ENCODE measurements around the gene BMAL1.

The BMAL1 gene

DNA sequence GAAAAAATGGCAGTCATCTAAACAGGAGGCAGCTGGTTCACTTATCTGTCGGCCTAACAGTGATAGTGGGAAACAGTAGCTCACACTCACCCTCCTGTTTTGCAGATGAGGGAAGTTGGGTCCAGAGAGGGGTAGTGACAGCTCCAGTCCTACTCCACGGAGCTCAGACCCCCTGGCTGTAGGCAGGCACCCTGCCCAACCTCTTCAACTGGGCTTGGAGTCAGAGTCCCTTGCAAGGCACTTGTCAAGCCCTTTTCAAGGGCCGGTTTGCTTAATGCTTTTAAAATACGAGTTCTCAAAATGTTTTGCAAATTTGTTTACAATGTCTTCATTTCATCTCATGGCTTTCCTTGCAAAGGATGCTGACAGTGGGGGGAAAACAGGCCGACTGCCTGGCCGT, 75.1 kb downstream of the BMAL1 start:
- H3K36me3 ChIP-seq (ENCODE audit: insufficient read depth, low read length): peaks cover 40% of the 10 kb centered on the region
- no peaks in the 10 kb centered on the region for H3K9me3 ChIP-seq (replicated peaks; ENCODE audit: low read length)
- H3K4me2 ChIP-seq (ENCODE audit: low read length): no peak overlapping the region
- H3K27me3 ChIP-seq (ENCODE audit: control insufficient read depth, insufficient read depth, low read length): no peaks in the 10 kb centered on the region
- H3K4me3 ChIP-seq (ENCODE audit: low read length): no peak overlapping the region
- H3K9ac ChIP-seq (ENCODE audit: low read depth, low read length): no peak overlapping the region
- no peaks in the 10 kb centered on the region for H3K4me1 ChIP-seq (ENCODE audit: control insufficient read depth, insufficient read depth, low read length)

DNA sequence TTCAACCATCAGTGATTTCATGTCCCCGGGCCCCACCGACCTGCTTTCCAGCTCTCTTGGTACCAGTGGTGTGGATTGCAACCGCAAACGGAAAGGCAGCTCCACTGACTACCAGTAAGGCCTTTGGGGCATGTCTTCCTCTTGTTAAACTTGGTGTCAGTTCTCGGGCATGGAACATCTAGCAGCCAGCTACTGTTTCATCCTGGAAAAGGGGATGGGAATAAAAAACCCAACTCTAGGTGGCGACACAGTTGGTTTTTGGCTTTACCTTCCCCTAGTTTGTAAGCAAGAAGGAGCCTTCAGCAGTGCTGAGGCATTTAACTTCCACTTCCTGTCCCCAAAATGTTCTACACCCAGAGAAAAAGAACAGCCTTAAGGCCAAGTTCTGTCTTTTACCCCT, 76.7 kb downstream of the BMAL1 start:
- H3K27me3 ChIP-seq (ENCODE audit: control insufficient read depth, insufficient read depth, low read length): no peaks in the 10 kb centered on the region
- H3K9me3 ChIP-seq (replicated peaks; ENCODE audit: low read length): no peaks in the 10 kb centered on the region
- peaks cover 48% of the 10 kb centered on the region for H3K36me3 ChIP-seq (ENCODE audit: insufficient read depth, low read length)
- no peak overlapping the region for H3K4me3 ChIP-seq (ENCODE audit: low read length)
- H3K4me2 ChIP-seq (ENCODE audit: low read length): no peak overlapping the region
- no peak overlapping the region for H3K9ac ChIP-seq (ENCODE audit: low read depth, low read length)
- no peaks in the 10 kb centered on the region for H3K4me1 ChIP-seq (ENCODE audit: control insufficient read depth, insufficient read depth, low read length)

DNA sequence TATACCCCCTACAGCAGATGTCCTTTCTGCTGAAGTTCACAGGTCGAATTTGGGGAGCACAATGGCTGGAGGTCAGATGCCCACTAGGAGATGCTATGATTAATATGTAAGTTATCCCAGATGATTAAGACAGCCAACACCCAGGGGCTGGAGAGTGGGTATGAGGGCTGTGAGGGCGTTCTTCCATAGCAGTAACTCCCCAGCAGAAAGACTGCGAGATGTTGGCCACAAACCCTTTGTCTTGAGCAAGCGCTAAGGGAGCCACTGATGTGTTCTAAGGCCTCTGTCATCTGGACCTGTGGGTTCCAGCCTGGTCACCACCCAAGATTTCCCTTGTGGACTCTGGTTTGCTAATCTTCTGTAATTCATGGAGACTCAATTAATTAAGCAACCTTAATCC, 77.6 kb downstream of the BMAL1 start:
- Histone ChIP-seq H3K4me3 (ENCODE audit: low read length) (no peak overlapping the region), H3K36me3 (ENCODE audit: insufficient read depth, low read length) (peaks cover 48% of the 10 kb centered on the region), H3K27me3 (ENCODE audit: control insufficient read depth, insufficient read depth, low read length) (no peaks in the 10 kb centered on the region), H3K9me3 (replicated peaks; ENCODE audit: low read length) (no peaks in the 10 kb centered on the region), H3K9ac (ENCODE audit: low read depth, low read length) (no peak overlapping the region), H3K4me1 (ENCODE audit: control insufficient read depth, insufficient read depth, low read length) (no peaks in the 10 kb centered on the region), H3K4me2 (ENCODE audit: low read length) (no peak overlapping the region)

DNA sequence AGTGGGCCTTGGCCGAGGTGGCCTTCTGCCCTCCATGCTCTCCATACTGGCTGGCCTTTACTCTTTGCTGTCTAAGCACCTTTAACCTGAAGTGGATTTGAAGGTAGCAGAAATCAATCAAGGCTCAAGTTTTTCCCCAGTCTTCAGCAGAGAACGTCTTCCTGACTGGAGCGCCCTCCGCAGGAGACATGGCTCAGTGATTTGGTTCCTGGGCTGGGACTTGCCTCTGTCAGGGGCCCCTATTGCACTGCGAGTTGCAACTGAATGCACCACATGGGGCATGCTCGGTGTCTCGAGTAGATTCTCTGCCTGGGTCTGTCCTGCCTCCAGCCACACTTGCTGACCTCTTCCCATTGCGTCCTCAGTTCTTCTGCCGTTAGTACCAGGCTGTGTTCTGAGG, 79.6 kb downstream of the BMAL1 start:
- no peaks in the 10 kb centered on the region for H3K27me3 ChIP-seq (ENCODE audit: control insufficient read depth, insufficient read depth, low read length)
- no peak overlapping the region for H3K4me2 ChIP-seq (ENCODE audit: low read length)
- H3K4me3 ChIP-seq (ENCODE audit: low read length): no peak overlapping the region
- H3K9me3 ChIP-seq (replicated peaks; ENCODE audit: low read length): no peaks in the 10 kb centered on the region
- H3K36me3 ChIP-seq (ENCODE audit: insufficient read depth, low read length): peaks cover 54% of the 10 kb centered on the region
- H3K9ac ChIP-seq (ENCODE audit: low read depth, low read length): no peak overlapping the region
- no peaks in the 10 kb centered on the region for H3K4me1 ChIP-seq (ENCODE audit: control insufficient read depth, insufficient read depth, low read length)

DNA sequence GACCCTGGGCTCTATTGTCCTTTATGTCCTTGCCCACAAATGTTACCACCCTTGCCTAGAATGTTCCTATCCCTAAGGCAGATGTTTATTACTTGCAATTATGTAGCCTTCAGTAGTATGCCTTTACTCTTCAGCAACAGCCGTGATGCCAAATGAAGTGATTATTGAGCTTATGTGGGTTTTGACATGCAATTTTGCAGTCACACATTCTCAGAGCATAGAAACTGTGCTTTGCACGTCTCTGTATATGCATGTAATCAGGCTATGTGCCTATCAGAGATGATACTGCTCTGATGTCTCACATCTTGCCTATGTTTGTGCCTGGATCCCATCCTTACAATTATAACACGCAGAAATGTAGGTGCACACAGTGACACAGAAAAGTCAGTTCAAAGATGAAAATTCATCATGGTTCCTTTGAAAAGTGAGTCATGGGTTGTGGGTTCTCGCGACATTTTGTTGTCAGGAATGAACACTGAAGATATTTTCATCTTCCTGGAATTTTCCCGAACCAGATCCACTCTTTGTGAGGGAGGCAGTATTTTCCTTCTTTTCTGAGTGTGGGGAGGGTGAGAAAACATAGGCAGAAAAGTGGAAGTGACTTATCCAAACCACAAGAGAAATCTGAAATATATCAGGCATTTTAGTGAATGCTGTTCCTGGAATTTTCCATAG, 81.1 kb downstream of the BMAL1 start:
- H3K4me1 ChIP-seq (ENCODE audit: control insufficient read depth, insufficient read depth, low read length): no peaks in the 10 kb centered on the region
- no peak overlapping the region for H3K9ac ChIP-seq (ENCODE audit: low read depth, low read length)
- H3K36me3 ChIP-seq (ENCODE audit: insufficient read depth, low read length): peaks cover 56% of the 10 kb centered on the region
- no peaks in the 10 kb centered on the region for H3K27me3 ChIP-seq (ENCODE audit: control insufficient read depth, insufficient read depth, low read length)
- no peak overlapping the region for H3K4me3 ChIP-seq (ENCODE audit: low read length)
- no peak overlapping the region for H3K4me2 ChIP-seq (ENCODE audit: low read length)
- no peaks in the 10 kb centered on the region for H3K9me3 ChIP-seq (replicated peaks; ENCODE audit: low read length)

DNA sequence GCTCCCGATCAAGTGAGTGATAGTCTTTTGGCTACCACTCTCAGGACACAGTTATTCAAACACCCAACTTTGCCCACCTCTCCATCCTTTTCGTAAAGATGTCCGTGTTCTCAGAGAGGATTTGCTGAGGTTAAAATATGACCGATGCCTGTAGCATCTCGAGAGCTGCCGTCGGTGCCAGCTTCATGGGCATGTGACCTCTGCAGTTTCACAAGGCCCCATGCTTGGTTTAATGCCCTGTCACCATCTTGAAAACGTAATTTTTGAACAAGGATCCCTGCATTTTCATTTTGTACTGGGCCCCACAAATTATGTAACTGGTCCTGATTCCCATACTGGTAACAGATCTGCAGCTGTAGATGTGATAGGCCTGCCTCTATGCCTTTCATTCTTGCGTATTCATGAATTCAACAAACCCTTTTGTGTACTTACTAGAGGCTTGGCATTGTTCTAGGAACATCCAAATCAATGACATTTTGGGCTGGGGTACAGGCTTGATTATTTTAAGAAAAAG, 85.1 kb downstream of the BMAL1 start:
- Histone ChIP-seq H3K9ac (ENCODE audit: low read depth, low read length) (no peak overlapping the region), H3K4me1 (ENCODE audit: control insufficient read depth, insufficient read depth, low read length) (peaks cover 10% of the 10 kb centered on the region), H3K36me3 (ENCODE audit: insufficient read depth, low read length) (peaks cover 42% of the 10 kb centered on the region), H3K9me3 (replicated peaks; ENCODE audit: low read length) (no peaks in the 10 kb centered on the region), H3K4me2 (ENCODE audit: low read length) (no peak overlapping the region), H3K27me3 (ENCODE audit: control insufficient read depth, insufficient read depth, low read length) (no peaks in the 10 kb centered on the region), H3K4me3 (ENCODE audit: low read length) (no peak overlapping the region)

DNA sequence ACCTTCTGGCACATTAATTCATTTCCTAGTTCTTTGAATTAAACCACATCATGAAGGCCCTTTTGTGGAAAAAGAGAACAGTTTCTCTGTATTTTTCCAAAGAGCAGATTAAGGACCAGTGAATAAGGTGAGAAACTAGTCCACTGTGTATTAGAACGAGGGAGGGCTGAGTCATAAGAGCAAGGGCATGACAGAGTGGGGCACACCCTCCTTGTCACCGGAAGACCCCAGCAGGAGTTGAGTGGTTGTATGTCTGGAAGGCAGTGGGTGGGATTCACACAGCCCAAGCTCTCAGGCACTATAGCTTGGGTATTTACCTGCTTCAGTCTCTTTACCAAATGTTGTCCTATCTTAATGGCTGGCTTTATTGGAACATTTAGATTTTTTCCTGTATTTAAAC, 86.8 kb downstream of the BMAL1 start:
- H3K9me3 ChIP-seq (replicated peaks; ENCODE audit: low read length): no peaks in the 10 kb centered on the region
- no peaks in the 10 kb centered on the region for H3K27me3 ChIP-seq (ENCODE audit: control insufficient read depth, insufficient read depth, low read length)
- peaks cover 33% of the 10 kb centered on the region for H3K36me3 ChIP-seq (ENCODE audit: insufficient read depth, low read length)
- H3K9ac ChIP-seq (ENCODE audit: low read depth, low read length): no peak overlapping the region
- H3K4me1 ChIP-seq (ENCODE audit: control insufficient read depth, insufficient read depth, low read length): peaks cover 19% of the 10 kb centered on the region
- H3K4me3 ChIP-seq (ENCODE audit: low read length): no peak overlapping the region
- no peak overlapping the region for H3K4me2 ChIP-seq (ENCODE audit: low read length)

DNA sequence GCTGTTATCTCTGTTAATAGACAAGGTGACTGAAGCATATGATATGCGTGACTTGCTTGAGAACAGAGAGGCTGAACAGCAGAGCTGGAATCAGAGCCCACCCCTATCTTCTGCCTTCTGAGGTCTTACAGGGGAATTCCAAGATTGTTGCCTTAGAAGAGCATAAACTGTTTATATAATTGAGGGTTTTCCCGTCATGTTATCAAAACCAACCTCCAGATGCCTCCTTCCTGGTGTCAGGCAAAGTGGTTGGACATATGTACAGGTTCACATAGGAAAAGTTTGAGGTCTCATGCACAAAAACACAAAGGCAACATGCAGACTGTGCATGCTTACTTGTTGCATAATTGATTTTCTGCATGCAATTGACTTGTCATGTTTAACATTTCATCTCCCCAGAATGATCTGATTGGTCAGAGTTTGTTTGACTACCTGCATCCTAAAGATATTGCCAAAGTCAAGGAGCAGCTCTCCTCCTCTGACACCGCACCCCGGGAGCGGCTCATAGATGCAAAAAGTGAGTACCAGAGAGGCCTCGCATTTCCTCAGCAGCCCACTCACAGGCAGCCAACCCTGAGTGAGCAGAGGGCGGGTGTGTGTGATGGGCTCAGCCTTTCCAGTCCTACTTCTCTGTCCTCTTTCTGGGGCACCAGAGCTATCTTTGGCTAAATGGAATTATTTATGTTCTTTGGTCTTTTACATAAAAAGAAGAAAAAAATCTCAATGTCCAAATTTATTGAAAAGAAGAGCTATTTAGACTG, 88.9 kb downstream of the BMAL1 start:
- no peaks in the 10 kb centered on the region for H3K9me3 ChIP-seq (replicated peaks; ENCODE audit: low read length)
- H3K9ac ChIP-seq (ENCODE audit: low read depth, low read length): no peak overlapping the region
- H3K4me3 ChIP-seq (ENCODE audit: low read length): no peak overlapping the region
- H3K27me3 ChIP-seq (ENCODE audit: control insufficient read depth, insufficient read depth, low read length): no peaks in the 10 kb centered on the region
- peaks cover 19% of the 10 kb centered on the region for H3K4me1 ChIP-seq (ENCODE audit: control insufficient read depth, insufficient read depth, low read length)
- H3K4me2 ChIP-seq (ENCODE audit: low read length): no peak overlapping the region
- H3K36me3 ChIP-seq (ENCODE audit: insufficient read depth, low read length): peaks cover 41% of the 10 kb centered on the region

DNA sequence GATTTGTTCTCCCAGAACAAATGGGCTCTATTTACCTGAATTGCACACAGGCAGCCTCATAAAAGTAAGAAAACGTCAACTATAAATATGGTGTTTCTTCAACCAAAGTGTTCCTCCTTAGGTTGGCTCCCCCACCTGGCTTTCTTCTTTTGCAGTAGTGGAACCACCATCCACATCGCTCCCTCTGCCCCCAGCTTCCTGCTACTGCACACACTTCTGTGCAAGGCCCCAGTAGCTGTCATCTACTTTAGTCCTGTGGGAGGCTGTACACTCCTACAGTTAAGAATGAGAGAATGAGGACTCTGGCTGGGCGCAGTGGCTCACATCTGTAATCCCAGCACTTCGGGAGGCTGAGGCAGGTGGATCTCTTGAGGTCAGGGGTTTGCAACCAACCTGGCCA, 89.5 kb downstream of the BMAL1 start:
- no peak overlapping the region for H3K4me2 ChIP-seq (ENCODE audit: low read length)
- no peaks in the 10 kb centered on the region for H3K9me3 ChIP-seq (replicated peaks; ENCODE audit: low read length)
- H3K36me3 ChIP-seq (ENCODE audit: insufficient read depth, low read length): peaks cover 37% of the 10 kb centered on the region
- no peak overlapping the region for H3K9ac ChIP-seq (ENCODE audit: low read depth, low read length)
- peaks cover 19% of the 10 kb centered on the region for H3K4me1 ChIP-seq (ENCODE audit: control insufficient read depth, insufficient read depth, low read length)
- no peaks in the 10 kb centered on the region for H3K27me3 ChIP-seq (ENCODE audit: control insufficient read depth, insufficient read depth, low read length)
- H3K4me3 ChIP-seq (ENCODE audit: low read length): no peak overlapping the region

DNA sequence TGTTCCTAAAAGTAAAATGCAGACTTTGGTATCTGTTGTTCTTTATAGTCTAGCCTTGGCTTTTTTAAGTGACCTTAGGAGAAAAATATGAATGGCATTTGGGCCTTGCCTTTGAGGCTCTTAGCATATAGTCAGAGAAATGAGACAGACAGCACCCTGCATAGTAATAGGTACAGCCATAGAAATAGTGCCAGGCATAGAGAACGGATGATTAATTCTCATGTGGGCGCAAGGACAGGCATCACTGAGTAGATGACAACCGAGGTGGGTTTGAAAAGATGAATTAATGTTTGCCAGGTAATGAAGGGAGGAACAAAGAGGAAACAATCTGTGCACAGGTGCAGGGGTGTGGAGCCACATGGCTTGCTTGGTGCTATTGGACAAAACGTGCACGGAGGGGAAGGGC, 90.5 kb downstream of the BMAL1 start:
- peaks cover 19% of the 10 kb centered on the region for H3K4me1 ChIP-seq (ENCODE audit: control insufficient read depth, insufficient read depth, low read length)
- no peak overlapping the region for H3K4me3 ChIP-seq (ENCODE audit: low read length)
- no peaks in the 10 kb centered on the region for H3K27me3 ChIP-seq (ENCODE audit: control insufficient read depth, insufficient read depth, low read length)
- no peak overlapping the region for H3K4me2 ChIP-seq (ENCODE audit: low read length)
- no peaks in the 10 kb centered on the region for H3K9me3 ChIP-seq (replicated peaks; ENCODE audit: low read length)
- peaks cover 38% of the 10 kb centered on the region for H3K36me3 ChIP-seq (ENCODE audit: insufficient read depth, low read length)
- no peak overlapping the region for H3K9ac ChIP-seq (ENCODE audit: low read depth, low read length)

DNA sequence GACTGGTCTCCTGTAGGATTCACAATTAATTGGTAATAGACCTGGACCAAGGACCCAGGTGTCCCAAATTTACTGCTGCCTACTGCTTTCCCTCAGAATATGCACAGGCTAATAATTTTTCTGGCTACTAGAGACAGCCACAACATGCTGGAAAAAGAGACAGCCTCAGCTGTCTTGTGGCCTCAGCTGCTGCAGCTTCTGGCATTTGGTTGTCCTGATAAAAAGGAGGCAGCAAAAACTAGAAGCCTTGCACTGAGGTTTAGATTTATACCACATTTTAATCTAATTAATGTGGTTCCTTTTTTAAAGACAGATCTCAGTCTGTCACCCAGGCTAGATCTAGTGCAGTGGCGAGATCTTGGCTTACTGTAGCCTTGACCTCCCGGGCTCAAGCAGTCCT, 95.6 kb downstream of the BMAL1 start:
- H3K9me3 ChIP-seq (replicated peaks; ENCODE audit: low read length): no peaks in the 10 kb centered on the region
- no peaks in the 10 kb centered on the region for H3K27me3 ChIP-seq (ENCODE audit: control insufficient read depth, insufficient read depth, low read length)
- peaks cover 4% of the 10 kb centered on the region for H3K4me1 ChIP-seq (ENCODE audit: control insufficient read depth, insufficient read depth, low read length)
- H3K4me3 ChIP-seq (ENCODE audit: low read length): no peak overlapping the region
- no peak overlapping the region for H3K4me2 ChIP-seq (ENCODE audit: low read length)
- H3K9ac ChIP-seq (ENCODE audit: low read depth, low read length): no peak overlapping the region
- peaks cover 50% of the 10 kb centered on the region for H3K36me3 ChIP-seq (ENCODE audit: insufficient read depth, low read length)

DNA sequence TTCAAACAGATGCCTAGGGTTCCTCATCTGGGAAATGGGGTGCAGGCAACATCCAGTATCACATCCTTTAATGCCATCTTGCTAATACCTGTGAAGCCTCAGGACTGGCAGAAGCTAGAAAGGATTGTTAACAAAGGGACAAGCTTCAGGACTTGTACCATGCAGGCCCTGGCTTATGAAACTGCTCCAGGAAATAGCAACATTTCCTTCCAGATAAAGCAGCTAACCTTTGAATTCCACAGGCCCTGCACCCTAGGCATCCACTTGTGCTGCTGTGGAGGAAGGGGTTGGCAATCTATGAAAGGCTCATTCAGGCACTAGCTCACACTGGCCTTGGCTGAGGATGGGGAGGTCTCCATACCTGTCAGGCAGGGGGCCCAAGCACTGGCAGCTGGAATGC, 98.2 kb downstream of the BMAL1 start:
- Histone ChIP-seq H3K27me3 (ENCODE audit: control insufficient read depth, insufficient read depth, low read length) (no peaks in the 10 kb centered on the region), H3K4me3 (ENCODE audit: low read length) (no peak overlapping the region), H3K9ac (ENCODE audit: low read depth, low read length) (no peak overlapping the region), H3K4me1 (ENCODE audit: control insufficient read depth, insufficient read depth, low read length) (no peaks in the 10 kb centered on the region), H3K4me2 (ENCODE audit: low read length) (no peak overlapping the region), H3K9me3 (replicated peaks; ENCODE audit: low read length) (no peaks in the 10 kb centered on the region), H3K36me3 (ENCODE audit: insufficient read depth, low read length) (peaks cover 53% of the 10 kb centered on the region)
